Sigmoid colon (tissue), 7 donors: ENCODE measurements around the gene METTL14. TPM values are rescaled to one million over a fixed set of nuclear protein-coding genes. Genes with fewer than 3 reads are reported as not detected.
"Not testable (repeated sequence)": the region's sequence is repeated elsewhere in the genome, so short reads cannot be mapped to it uniquely, and the experiment has no call there.

Source experiments
- DNase-seq: peaks from one replicate; pipeline ENCODE4 v3.0.0-alpha.2; 2019
- H3K27ac ChIP-seq, 4 donors: fragments of 200-600 bp; sonication (generic); one replicate each; pipeline ENCODE4 v1.5.1; 2016 to 2019; ENCODE audit warnings: mild to moderate bottlenecking in 1 of 4
- H3K27me3 ChIP-seq, 3 donors: fragments of 200-600 bp; sonication (generic); one replicate each; pipeline ENCODE4 v1.5.1; 2019; ENCODE audit warnings: mild to moderate bottlenecking in 1 of 3
- H3K36me3 ChIP-seq, 4 donors: fragments of 200-600 bp; sonication (generic); one replicate each; pipeline ENCODE4 v1.5.1; 2016 to 2019
- H3K4me1 ChIP-seq, 4 donors: fragments of 200-600 bp; sonication (generic); one replicate each; pipeline ENCODE4 v1.5.1; 2017 to 2019
- H3K4me3 ChIP-seq, 4 donors: fragments of 200-600 bp; sonication (generic); one replicate each; pipeline ENCODE4 v1.5.1; 2017 to 2019; ENCODE audit warnings: mild to moderate bottlenecking in 2 of 4, moderate library complexity in 1 of 4
- H3K9me3 ChIP-seq, 4 donors: fragments of 200-600 bp in 3 of 4; sonication (generic) in 3 of 4; one replicate each; pipeline versions ENCODE4 v1.5.1 to v1.6.1; 2013 to 2019
- EP300 ChIP-seq, 4 donors: sonication (generic); formaldehyde crosslinking; IDR thresholded peaks; one replicate each; pipeline ENCODE4 v1.6.1; 2017; ENCODE audit warnings: antibody characterized with exemption in 4 of 4
- POLR2A ChIP-seq, 2 donors: fragments of 450-650 bp; IDR thresholded peaks; one replicate each; pipeline ENCODE4 v1.6.1; 2016; ENCODE audit warnings: antibody characterized with exemption in 2 of 2, mild to moderate bottlenecking in 2 of 2, moderate library complexity in 2 of 2
- POLR2AphosphoS5 ChIP-seq, 4 donors: sonication (generic); formaldehyde crosslinking; IDR thresholded peaks; one replicate each; pipeline ENCODE4 v1.6.1; 2017; ENCODE audit warnings: antibody characterized with exemption in 4 of 4
- WGBS, 2 donors: extraction: QIAGEN DNeasy Blood & Tissue Kit; methylation state at CpG; one replicate each; pipeline ENCODE4 v1.1.7; 2013; 5-methylcytosine and 5-hydroxymethylcytosine counted together
- intact Hi-C: fragments of 100-400 bp; cut with DNase I; formaldehyde crosslinking; loops from one replicate; pipeline ENCODE4 v1.15.1; 2023
- polyA plus RNA-seq, 3 donors: library from polyadenylated mRNA; stranded (reverse); fragments of 200-250 nt; gene quantifications; one replicate each; pipeline ENCODE4 v1.2.3, GENCODE V29; 2013
- total RNA-seq, 4 donors: library from RNA; depleted of rRNA; stranded (reverse); fragments of >200 nt; gene quantifications; one replicate each; pipeline ENCODE4 v1.1.0, GENCODE V29; 2016
- TF ChIP-seq, protein P1 (sequence below), 4 experiments: fragments of 450-650 bp in 3 of 4; fragments of 200-600 bp in 1 of 4; IDR thresholded peaks; one replicate each; pipeline ENCODE4 v1.5.1; 2016 to 2019; ENCODE audit warnings: antibody characterized with exemption in 4 of 4, mild to moderate bottlenecking in 3 of 4, moderate library complexity in 2 of 4
- donor health status: healthy with polysubstance abuse.
- donor health status: Bipolar disorder and iron deficiency.
- donor health status: healthy.

The METTL14 gene
- total RNA-seq = 10 to 100 TPM; 13.8 to 54.6 (median 33.2) TPM
- polyA plus RNA-seq = 10 to 100 TPM in 1 of 3 donors, 1 to 10 TPM in 2; 6.2 to 13.8 (median 9.4) TPM

- H3K36me3 ChIP-seq = peaks cover 0 to 23% (median 8%) of the 10 kb centered on the region in 4 donors
- TF ChIP-seq POLR2A (IDR thresholded peaks at IDR 0.05) = peak; percentile 51
- peak; percentile 81 to 88 (median 85) for TF ChIP-seq POLR2AphosphoS5 (IDR thresholded peaks at IDR 0.05)
- TF ChIP-seq, protein P1, sequence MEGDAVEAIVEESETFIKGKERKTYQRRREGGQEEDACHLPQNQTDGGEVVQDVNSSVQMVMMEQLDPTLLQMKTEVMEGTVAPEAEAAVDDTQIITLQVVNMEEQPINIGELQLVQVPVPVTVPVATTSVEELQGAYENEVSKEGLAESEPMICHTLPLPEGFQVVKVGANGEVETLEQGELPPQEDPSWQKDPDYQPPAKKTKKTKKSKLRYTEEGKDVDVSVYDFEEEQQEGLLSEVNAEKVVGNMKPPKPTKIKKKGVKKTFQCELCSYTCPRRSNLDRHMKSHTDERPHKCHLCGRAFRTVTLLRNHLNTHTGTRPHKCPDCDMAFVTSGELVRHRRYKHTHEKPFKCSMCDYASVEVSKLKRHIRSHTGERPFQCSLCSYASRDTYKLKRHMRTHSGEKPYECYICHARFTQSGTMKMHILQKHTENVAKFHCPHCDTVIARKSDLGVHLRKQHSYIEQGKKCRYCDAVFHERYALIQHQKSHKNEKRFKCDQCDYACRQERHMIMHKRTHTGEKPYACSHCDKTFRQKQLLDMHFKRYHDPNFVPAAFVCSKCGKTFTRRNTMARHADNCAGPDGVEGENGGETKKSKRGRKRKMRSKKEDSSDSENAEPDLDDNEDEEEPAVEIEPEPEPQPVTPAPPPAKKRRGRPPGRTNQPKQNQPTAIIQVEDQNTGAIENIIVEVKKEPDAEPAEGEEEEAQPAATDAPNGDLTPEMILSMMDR (IDR thresholded peaks at IDR 0.05) = peak in 1 of 4 experiments; percentile 35
- TF ChIP-seq EP300 (IDR thresholded peaks at IDR 0.05) = no peak
- H3K27me3 ChIP-seq = no peaks in the 10 kb centered on the region
- H3K27ac ChIP-seq = peak within 1 kb of the TSS; percentile 90 to 92 (median 90)
- 4 to 5% methylated on average over 42 of the region's 42 CpGs for WGBS, 2 donors
- H3K4me3 ChIP-seq = peak within 1 kb of the TSS; percentile 57 to 68 (median 64)
- H3K9me3 ChIP-seq = no peaks in the 10 kb centered on the region
- peak; percentile 97 for DNase-seq
- H3K4me1 ChIP-seq = peaks cover 0 to 18% (median 16%) of the 10 kb centered on the region in 4 donors
- intact Hi-C loops = loop anchor here (5.0 kb wide), 1 partner anchor 408 kb away; no protein-coding TSS in a partner anchor
Observed at GRCh38 chr4:118684873-118685811, at the start of gene METTL14. Gene METTL14, plus strand, starts transcription at chr4:118685392. Its CDS starts 143 bp downstream, at chr4:118685535.

DNA sequence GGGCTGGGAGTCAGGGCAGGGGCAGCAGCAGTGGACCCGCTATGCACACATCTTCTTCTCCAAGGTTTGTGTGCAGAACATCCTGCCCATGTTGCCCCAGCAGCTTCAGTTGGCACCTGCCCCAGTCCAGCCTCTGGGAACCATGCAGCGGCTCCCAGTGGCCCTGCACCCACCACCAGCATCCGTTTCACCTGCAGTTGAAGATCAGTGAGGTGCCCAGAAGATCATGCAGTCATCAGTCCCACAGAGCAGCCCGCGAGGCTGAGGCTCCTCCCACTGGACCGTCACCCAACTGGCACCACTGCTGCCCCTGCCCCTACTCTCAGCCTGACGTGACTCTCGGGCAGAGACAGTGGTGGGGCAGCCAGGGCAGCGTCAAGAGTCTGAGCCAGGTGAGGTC is 49.1 kb upstream of the METTL14 start:
- H3K4me3 ChIP-seq, DNase-seq, H3K4me1 ChIP-seq, H3K27ac ChIP-seq, intact Hi-C loops, H3K27me3 ChIP-seq, H3K9me3 ChIP-seq: not testable (repeated sequence)
- H3K36me3 ChIP-seq = peaks cover 0 to 15% (median 5%) of the 10 kb centered on the region in 4 donors
- 93 to 97% methylated on average over 9 of the region's 9 CpGs for WGBS, 2 donors

GRCh38 chr4:118664665-118665064 is 20.5 kb upstream of the METTL14 start:
- H3K4me3 ChIP-seq, H3K4me1 ChIP-seq, H3K27ac ChIP-seq, H3K36me3 ChIP-seq, DNase-seq, H3K9me3 ChIP-seq, intact Hi-C loops, H3K27me3 ChIP-seq: not testable (repeated sequence)
- 53 to 66% methylated on average over 5 of the region's 5 CpGs for WGBS, 2 donors
- TF ChIP-seq, protein P1 (IDR thresholded peaks at IDR 0.05) = peak in 1 of 4 experiments; percentile 20

- H3K4me1 ChIP-seq, H3K27me3 ChIP-seq, H3K9me3 ChIP-seq, H3K36me3 ChIP-seq, intact Hi-C loops, H3K4me3 ChIP-seq, H3K27ac ChIP-seq: not testable (repeated sequence)
- WGBS, 2 donors = 31 to 38% methylated on average over 1 of the region's 1 CpG
- DNase-seq = peak; percentile 66
Observed at GRCh38 chr4:118669220-118669619, 16.0 kb upstream of the METTL14 start.

DNA sequence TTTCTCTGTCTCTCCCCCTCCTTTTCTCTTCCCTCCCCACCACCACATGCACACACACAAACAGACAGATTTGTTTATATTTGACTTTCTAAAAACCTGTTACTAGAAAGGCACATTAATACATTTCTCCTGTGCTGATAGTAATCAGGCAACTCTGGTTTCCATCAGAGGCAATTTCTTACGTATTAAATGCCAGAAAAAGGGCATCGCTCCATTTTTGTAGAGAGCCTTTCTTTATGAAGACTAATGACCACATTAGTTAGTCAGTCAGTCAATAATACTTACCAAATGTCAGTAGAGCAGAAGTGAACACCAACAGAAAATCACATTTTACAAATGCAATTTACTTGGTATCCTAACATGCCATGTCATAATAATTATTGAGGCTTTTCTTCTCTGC is 14.2 kb upstream of the METTL14 start:
- H3K9me3 ChIP-seq, H3K4me1 ChIP-seq, DNase-seq, H3K4me3 ChIP-seq, intact Hi-C loops, H3K27me3 ChIP-seq, H3K27ac ChIP-seq, H3K36me3 ChIP-seq: not testable (repeated sequence)
- 91 to 97% methylated on average over 2 of the region's 2 CpGs for WGBS, 2 donors

- Histone ChIP-seq H3K27me3 (no peaks in the 10 kb centered on the region), H3K4me1 (no peaks in the 10 kb centered on the region), H3K9me3 (no peaks in the 10 kb centered on the region), H3K27ac (no peak overlapping the region), H3K4me3 (no peak overlapping the region), H3K36me3 (no peaks in the 10 kb centered on the region)
- no peak for DNase-seq
- WGBS, 2 donors = 83 to 88% methylated on average over 2 of the region's 2 CpGs
- TF ChIP-seq, protein P1 (IDR thresholded peaks at IDR 0.05) = no peak
- TF ChIP-seq EP300 (IDR thresholded peaks at IDR 0.05) (no peak), POLR2A (IDR thresholded peaks at IDR 0.05) (no peak), POLR2AphosphoS5 (IDR thresholded peaks at IDR 0.05) (no peak)
- intact Hi-C loops = no loop called here
Observed at GRCh38 chr4:118676128-118676527, 9.1 kb upstream of the METTL14 start.
